ENCODE measurements around the gene ZNF432. TPM values are rescaled to one million over a fixed set of nuclear protein-coding genes. Genes with fewer than 3 reads are reported as not detected.
A peak's percentile ranks its signal among the peaks of the same experiment; 100 is the strongest.
"Not testable (repeated sequence)": the region's sequence is repeated elsewhere in the genome, so short reads cannot be mapped to it uniquely, and the experiment has no call there.

The ZNF432 gene
- total RNA-seq, 1 donor from 2014 or later = 23.3 TPM

- Histone ChIP-seq H2AFZ (replicated peaks) (peak within 1 kb of the TSS; percentile 95), H3K36me3 (peaks cover 25% of the 10 kb centered on the region), H3K4me3 (peak within 1 kb of the TSS; percentile 80), H3K4me1 (peaks cover 6% of the 10 kb centered on the region), H4K20me1 (ENCODE audit: low read depth) (no peaks in the 10 kb centered on the region), H3K4me2 (peak within 1 kb of the TSS; percentile 84), H3K9me3 (ENCODE audit: low read depth) (peaks cover 15% of the 10 kb centered on the region), H3K79me2 (ENCODE audit: low read depth) (peaks cover 28% of the 10 kb centered on the region), H3K27ac (peak within 1 kb of the TSS; percentile 90), H3K9ac (peak within 1 kb of the TSS; percentile 88), H3F3A (ENCODE audit: low read depth) (peaks cover 7% of the 10 kb centered on the region), H3K27me3 (no peaks in the 10 kb centered on the region)
- Mint-ChIP-seq H3K36me3 (peaks cover 66% of the 10 kb centered on the region), H3K4me1 (peaks cover 7% of the 10 kb centered on the region), H3K4me3 (peak within 1 kb of the TSS; percentile 96), H3K27ac (peak within 1 kb of the TSS; percentile 94), H3K27me3 (ENCODE audit: insufficient read depth, low read depth) (no peaks in the 10 kb centered on the region), H3K9me3 (peaks cover 75% of the 10 kb centered on the region)
- peak; percentile 92 for DNase-seq (ENCODE audit: low spot score)
- TF ChIP-seq, protein P1, sequence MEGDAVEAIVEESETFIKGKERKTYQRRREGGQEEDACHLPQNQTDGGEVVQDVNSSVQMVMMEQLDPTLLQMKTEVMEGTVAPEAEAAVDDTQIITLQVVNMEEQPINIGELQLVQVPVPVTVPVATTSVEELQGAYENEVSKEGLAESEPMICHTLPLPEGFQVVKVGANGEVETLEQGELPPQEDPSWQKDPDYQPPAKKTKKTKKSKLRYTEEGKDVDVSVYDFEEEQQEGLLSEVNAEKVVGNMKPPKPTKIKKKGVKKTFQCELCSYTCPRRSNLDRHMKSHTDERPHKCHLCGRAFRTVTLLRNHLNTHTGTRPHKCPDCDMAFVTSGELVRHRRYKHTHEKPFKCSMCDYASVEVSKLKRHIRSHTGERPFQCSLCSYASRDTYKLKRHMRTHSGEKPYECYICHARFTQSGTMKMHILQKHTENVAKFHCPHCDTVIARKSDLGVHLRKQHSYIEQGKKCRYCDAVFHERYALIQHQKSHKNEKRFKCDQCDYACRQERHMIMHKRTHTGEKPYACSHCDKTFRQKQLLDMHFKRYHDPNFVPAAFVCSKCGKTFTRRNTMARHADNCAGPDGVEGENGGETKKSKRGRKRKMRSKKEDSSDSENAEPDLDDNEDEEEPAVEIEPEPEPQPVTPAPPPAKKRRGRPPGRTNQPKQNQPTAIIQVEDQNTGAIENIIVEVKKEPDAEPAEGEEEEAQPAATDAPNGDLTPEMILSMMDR (IDR thresholded peaks at IDR 0.05) = no peak
- TF ChIP-seq EZH2phosphoT487 (IDR thresholded peaks at IDR 0.05) = no peak
- no peak for TF ChIP-seq EZH2 (IDR thresholded peaks at IDR 0.05)
Observed at GRCh38 chr19:52028027-52028779, 20.4 kb downstream of the ZNF432 start, which contains the start of gene ZNF614. Gene ZNF614, minus strand, starts transcription at chr19:52028379. Its CDS starts 2,634 bp downstream, at chr19:52025745.

DNA sequence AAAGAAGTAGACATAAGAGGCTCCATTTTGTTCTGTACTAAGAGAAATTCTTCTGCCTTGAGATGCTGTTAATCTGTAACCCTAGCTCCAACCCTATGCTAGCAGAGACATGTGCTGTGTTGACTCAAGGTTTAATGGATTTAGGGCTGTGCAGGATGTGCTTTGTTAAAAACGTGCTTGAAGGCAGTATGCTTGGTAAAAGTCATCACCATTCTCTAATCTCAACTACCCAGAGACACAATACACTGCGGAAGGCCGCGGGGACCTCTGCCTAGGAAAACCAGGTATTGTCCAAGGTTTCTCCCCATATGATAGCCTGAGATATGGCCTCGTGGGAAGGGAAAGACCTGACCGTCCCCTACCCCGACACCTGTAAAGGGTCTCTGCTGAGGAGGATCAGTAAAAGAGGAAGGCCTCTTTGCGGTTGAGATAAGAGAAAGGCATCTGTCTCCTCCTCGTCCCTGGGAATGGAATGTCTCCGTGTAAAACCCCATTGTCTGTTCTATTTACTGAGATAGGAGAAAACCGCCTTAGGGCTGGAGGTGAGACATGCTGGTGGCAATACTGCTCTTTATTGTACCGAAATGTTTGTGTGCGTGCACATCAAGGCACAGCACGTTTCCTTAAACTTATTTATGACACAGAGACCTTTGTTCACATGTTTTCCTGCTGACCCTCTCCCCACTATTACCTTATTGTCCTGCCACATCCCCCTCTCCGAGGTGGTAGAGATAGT, 22.2 kb downstream of the ZNF432 start:
- Histone ChIP-seq H3K36me3 (peaks cover 24% of the 10 kb centered on the region), H3K4me2 (peak overlapping the region; percentile 84), H3K4me3 (peak overlapping the region; percentile 80), H3K79me2 (ENCODE audit: low read depth) (peaks cover 35% of the 10 kb centered on the region)
- not testable (repeated sequence) for H3K9me3 ChIP-seq (ENCODE audit: low read depth); H3F3A ChIP-seq (ENCODE audit: low read depth); H3K27me3 ChIP-seq; H3K4me1 ChIP-seq; H3K9ac ChIP-seq; H3K27ac ChIP-seq; H3K27me3 Mint-ChIP-seq (ENCODE audit: insufficient read depth, low read depth); H4K20me1 ChIP-seq (ENCODE audit: low read depth); DNase-seq (ENCODE audit: low spot score); H3K27ac Mint-ChIP-seq; H3K4me1 Mint-ChIP-seq; H2AFZ ChIP-seq (replicated peaks)
- peaks cover 65% of the 10 kb centered on the region for H3K36me3 Mint-ChIP-seq
- H3K9me3 Mint-ChIP-seq = peaks cover 73% of the 10 kb centered on the region
- H3K4me3 Mint-ChIP-seq = peak overlapping the region; percentile 96

- DNase-seq (ENCODE audit: low spot score); H3K27ac Mint-ChIP-seq; H2AFZ ChIP-seq (replicated peaks); H3K4me1 ChIP-seq; H4K20me1 ChIP-seq (ENCODE audit: low read depth); H3K4me3 Mint-ChIP-seq; H3K4me2 ChIP-seq; H3K27me3 ChIP-seq; H3K27me3 Mint-ChIP-seq (ENCODE audit: insufficient read depth, low read depth); H3K4me1 Mint-ChIP-seq; H3K4me3 ChIP-seq; H3F3A ChIP-seq (ENCODE audit: low read depth); H3K27ac ChIP-seq; H3K9me3 ChIP-seq (ENCODE audit: low read depth); H3K9ac ChIP-seq: not testable (repeated sequence)
- Mint-ChIP-seq H3K9me3 (peaks cover 74% of the 10 kb centered on the region), H3K36me3 (peaks cover 69% of the 10 kb centered on the region)
- H3K36me3 ChIP-seq = peaks cover 23% of the 10 kb centered on the region
- peaks cover 46% of the 10 kb centered on the region for H3K79me2 ChIP-seq (ENCODE audit: low read depth)
Observed at GRCh38 chr19:52024478-52024877, 24.2 kb downstream of the ZNF432 start.

DNA sequence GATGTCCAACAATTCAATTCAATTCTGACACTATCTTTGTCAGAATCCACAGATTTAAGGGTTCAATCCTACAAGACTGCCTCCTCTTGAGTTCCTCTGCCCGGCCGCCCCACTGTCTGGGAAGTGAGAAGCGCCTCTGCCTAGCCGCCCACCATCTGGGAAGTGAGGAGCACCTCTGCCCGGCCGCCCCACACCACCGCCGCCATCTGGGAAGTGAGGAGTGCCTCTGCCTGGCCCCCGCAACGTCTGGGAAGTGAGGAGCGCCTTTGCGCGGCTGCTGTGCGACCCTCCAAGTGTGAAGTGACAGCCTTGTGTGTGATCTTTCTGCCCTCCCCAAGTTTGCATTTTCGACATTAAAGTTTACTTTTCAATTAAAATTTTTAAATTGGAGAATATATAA, 26.4 kb downstream of the ZNF432 start:
- Histone ChIP-seq H3K4me1 (peaks cover 3% of the 10 kb centered on the region), H3K9ac (no peak overlapping the region), H3K79me2 (ENCODE audit: low read depth) (peaks cover 31% of the 10 kb centered on the region), H3K27me3 (no peaks in the 10 kb centered on the region), H3F3A (ENCODE audit: low read depth) (no peaks in the 10 kb centered on the region), H3K4me2 (no peak overlapping the region), H3K27ac (no peak overlapping the region), H3K36me3 (peaks cover 32% of the 10 kb centered on the region), H2AFZ (replicated peaks) (no peak overlapping the region), H4K20me1 (ENCODE audit: low read depth) (no peaks in the 10 kb centered on the region), H3K9me3 (ENCODE audit: low read depth) (no peaks in the 10 kb centered on the region), H3K4me3 (no peak overlapping the region)
- H3K4me3 Mint-ChIP-seq = no peak overlapping the region
- H3K27me3 Mint-ChIP-seq (ENCODE audit: insufficient read depth, low read depth) = peaks cover 2% of the 10 kb centered on the region
- DNase-seq (ENCODE audit: low spot score) = no peak
- peaks cover 91% of the 10 kb centered on the region for H3K36me3 Mint-ChIP-seq
- H3K4me1 Mint-ChIP-seq = no peaks in the 10 kb centered on the region
- TF ChIP-seq EZH2 (IDR thresholded peaks at IDR 0.05) (no peak), EZH2phosphoT487 (IDR thresholded peaks at IDR 0.05) (no peak)
- TF ChIP-seq, protein P1 (IDR thresholded peaks at IDR 0.05) = no peak
- H3K9me3 Mint-ChIP-seq = peaks cover 85% of the 10 kb centered on the region
- no peak overlapping the region for H3K27ac Mint-ChIP-seq
